ENCODE measurements around the gene CDK5RAP1. TPM values are rescaled to one million over a fixed set of nuclear protein-coding genes. Genes with fewer than 3 reads are reported as not detected.

CDK5RAP1 gene
- total RNA-seq, 1 experiment from 2014 or later, result 53.4 TPM

DNA sequence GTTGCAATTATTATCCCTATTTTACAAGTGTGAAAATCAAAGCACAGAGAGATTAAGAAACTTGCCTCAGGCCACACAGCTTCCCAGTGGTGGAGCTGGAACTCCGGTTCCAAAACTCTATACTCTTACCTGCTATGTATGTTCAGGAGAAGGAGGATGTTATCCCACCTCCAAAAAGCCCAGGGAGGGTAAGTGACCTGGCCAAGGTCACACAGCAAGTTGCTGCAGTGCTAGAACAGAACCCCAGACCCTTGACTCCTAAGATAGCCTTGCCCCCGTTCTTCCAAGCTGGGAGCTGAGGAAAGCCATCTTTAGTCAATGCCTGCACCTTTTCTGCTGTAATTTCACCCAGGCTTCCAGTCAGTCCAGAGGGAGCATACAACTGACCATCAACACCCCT, 76.0 kb downstream of the CDK5RAP1 start:
- Histone ChIP-seq H3K27ac (ENCODE audit: low read length) (no peak overlapping the region), H3K36me3 (ENCODE audit: low read depth, low read length) (no peaks in the 10 kb centered on the region), H3K9me3 (ENCODE audit: low read length) (no peaks in the 10 kb centered on the region), H3F3A (ENCODE audit: low read length, unreplicated experiment) (no peaks in the 10 kb centered on the region), H3K27me3 (ENCODE audit: low read length) (peaks cover 24% of the 10 kb centered on the region), H3K9ac (ENCODE audit: low read length) (no peak overlapping the region), H3K4me3 (ENCODE audit: low read length) (no peak overlapping the region), H3K4me1 (ENCODE audit: insufficient read depth, low read length) (no peaks in the 10 kb centered on the region), H4K20me1 (ENCODE audit: low read length) (no peaks in the 10 kb centered on the region), H3K4me2 (ENCODE audit: low read length) (no peak overlapping the region), H2AFZ (ENCODE audit: low read length) (no peak overlapping the region), H3K79me2 (ENCODE audit: low read length) (no peaks in the 10 kb centered on the region), H3K9me2 (replicated peaks; ENCODE audit: low read length) (no peaks in the 10 kb centered on the region)
- no peak for DNase-seq
- intact Hi-C loops (cut with micrococcal nuclease), result no loop called here
- ChIA-PET CTCF (no interaction called here), POLR2A (ENCODE audit: unreplicated experiment) (no interaction called here)
- ATAC-seq, result no peak
- no TSS peak for BruUV-seq (replicated peaks)
- TF ChIP-seq, protein P1, sequence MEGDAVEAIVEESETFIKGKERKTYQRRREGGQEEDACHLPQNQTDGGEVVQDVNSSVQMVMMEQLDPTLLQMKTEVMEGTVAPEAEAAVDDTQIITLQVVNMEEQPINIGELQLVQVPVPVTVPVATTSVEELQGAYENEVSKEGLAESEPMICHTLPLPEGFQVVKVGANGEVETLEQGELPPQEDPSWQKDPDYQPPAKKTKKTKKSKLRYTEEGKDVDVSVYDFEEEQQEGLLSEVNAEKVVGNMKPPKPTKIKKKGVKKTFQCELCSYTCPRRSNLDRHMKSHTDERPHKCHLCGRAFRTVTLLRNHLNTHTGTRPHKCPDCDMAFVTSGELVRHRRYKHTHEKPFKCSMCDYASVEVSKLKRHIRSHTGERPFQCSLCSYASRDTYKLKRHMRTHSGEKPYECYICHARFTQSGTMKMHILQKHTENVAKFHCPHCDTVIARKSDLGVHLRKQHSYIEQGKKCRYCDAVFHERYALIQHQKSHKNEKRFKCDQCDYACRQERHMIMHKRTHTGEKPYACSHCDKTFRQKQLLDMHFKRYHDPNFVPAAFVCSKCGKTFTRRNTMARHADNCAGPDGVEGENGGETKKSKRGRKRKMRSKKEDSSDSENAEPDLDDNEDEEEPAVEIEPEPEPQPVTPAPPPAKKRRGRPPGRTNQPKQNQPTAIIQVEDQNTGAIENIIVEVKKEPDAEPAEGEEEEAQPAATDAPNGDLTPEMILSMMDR (conservative IDR thresholded peaks at IDR 0.05; ENCODE audit: low read depth, low read length), result no peak
- TF ChIP-seq EZH2 (IDR thresholded peaks at IDR 0.05; ENCODE audit: low read length, unreplicated experiment) (no peak), EZH2phosphoT487 (IDR thresholded peaks at IDR 0.05; ENCODE audit: borderline replicate concordance, low read length) (no peak)

DNA sequence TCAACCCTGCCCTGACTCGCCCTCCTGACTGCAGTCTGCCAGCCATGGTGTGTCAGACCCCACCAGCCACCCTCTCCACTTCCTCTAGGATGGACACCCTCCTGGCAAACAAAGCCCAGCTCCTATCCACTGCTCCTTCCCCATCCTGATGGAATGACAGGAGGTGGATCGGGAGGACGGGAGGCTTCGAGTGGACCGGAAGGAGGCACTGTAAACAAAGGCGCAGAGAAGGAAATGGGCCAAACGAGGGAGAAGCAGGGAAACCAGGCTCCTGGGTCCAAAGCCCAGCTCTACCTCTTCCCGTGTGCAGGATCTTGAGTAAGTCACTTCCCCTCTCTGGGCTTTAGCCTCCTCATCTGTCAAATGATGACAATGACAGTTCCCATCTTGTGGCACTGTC, 78.1 kb downstream of the CDK5RAP1 start:
- no peaks in the 10 kb centered on the region for H3K9me3 ChIP-seq (ENCODE audit: low read length)
- no peaks in the 10 kb centered on the region for H3K36me3 ChIP-seq (ENCODE audit: low read depth, low read length)
- H3K4me1 ChIP-seq (ENCODE audit: insufficient read depth, low read length), result no peaks in the 10 kb centered on the region
- no peaks in the 10 kb centered on the region for H3K9me2 ChIP-seq (replicated peaks; ENCODE audit: low read length)
- H3K4me2 ChIP-seq (ENCODE audit: low read length), result no peak overlapping the region
- DNase-seq, result no peak
- H3K79me2 ChIP-seq (ENCODE audit: low read length), result no peaks in the 10 kb centered on the region
- H3K27me3 ChIP-seq (ENCODE audit: low read length), result peaks cover 10% of the 10 kb centered on the region
- no peaks in the 10 kb centered on the region for H3F3A ChIP-seq (ENCODE audit: low read length, unreplicated experiment)
- H2AFZ ChIP-seq (ENCODE audit: low read length), result no peak overlapping the region
- CTCF ChIA-PET, result no interaction called here
- intact Hi-C loops (cut with micrococcal nuclease), result no loop called here
- no peak for TF ChIP-seq EZH2 (IDR thresholded peaks at IDR 0.05; ENCODE audit: low read length, unreplicated experiment)
- no peak for TF ChIP-seq EZH2phosphoT487 (IDR thresholded peaks at IDR 0.05; ENCODE audit: borderline replicate concordance, low read length)
- TF ChIP-seq, protein P1 (conservative IDR thresholded peaks at IDR 0.05; ENCODE audit: low read depth, low read length), result no peak
- no peak overlapping the region for H3K4me3 ChIP-seq (ENCODE audit: low read length)
- BruUV-seq (replicated peaks), result no TSS peak
- no peak overlapping the region for H3K27ac ChIP-seq (ENCODE audit: low read length)
- POLR2A ChIA-PET (ENCODE audit: unreplicated experiment), result no interaction called here
- no peak for ATAC-seq
- no peaks in the 10 kb centered on the region for H4K20me1 ChIP-seq (ENCODE audit: low read length)
- H3K9ac ChIP-seq (ENCODE audit: low read length), result no peak overlapping the region

DNA sequence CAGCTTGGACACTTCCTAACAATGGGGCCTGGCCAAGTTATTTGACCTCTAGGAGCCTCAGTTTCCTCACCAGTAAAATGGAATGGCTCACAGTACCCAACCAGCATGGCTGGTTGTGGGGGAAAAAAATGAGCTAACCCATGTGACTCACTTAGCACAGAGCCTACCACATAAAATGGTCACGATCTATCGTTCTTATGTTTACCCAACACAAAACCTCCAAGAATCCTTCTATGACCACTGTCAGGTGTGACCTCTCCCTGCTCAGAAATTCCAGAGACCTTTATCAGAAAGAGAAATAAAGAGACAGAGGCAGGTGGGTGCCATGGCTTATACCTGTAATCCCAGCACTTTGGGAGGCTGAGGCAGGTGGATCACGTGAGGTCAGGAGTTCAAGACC, 78.9 kb downstream of the CDK5RAP1 start:
- H3K79me2 ChIP-seq (ENCODE audit: low read length), result no peaks in the 10 kb centered on the region
- no peak overlapping the region for H3K9ac ChIP-seq (ENCODE audit: low read length)
- DNase-seq (peak; percentile 63), ATAC-seq (0 out of 2 replicates have a peak, but pooled peaks have one; percentile 20)
- no peaks in the 10 kb centered on the region for H3K9me3 ChIP-seq (ENCODE audit: low read length)
- no peak overlapping the region for H3K4me3 ChIP-seq (ENCODE audit: low read length)
- H3K36me3 ChIP-seq (ENCODE audit: low read depth, low read length), result no peaks in the 10 kb centered on the region
- peaks cover 15% of the 10 kb centered on the region for H3K27me3 ChIP-seq (ENCODE audit: low read length)
- no peaks in the 10 kb centered on the region for H3F3A ChIP-seq (ENCODE audit: low read length, unreplicated experiment)
- H2AFZ ChIP-seq (ENCODE audit: low read length), result no peak overlapping the region
- H3K4me2 ChIP-seq (ENCODE audit: low read length), result no peak overlapping the region
- BruUV-seq (replicated peaks), result no TSS peak
- H3K27ac ChIP-seq (ENCODE audit: low read length), result no peak overlapping the region
- intact Hi-C loops (cut with micrococcal nuclease), result no loop called here
- no peaks in the 10 kb centered on the region for H3K4me1 ChIP-seq (ENCODE audit: insufficient read depth, low read length)
- H4K20me1 ChIP-seq (ENCODE audit: low read length), result no peaks in the 10 kb centered on the region
- ChIA-PET CTCF (no interaction called here), POLR2A (ENCODE audit: unreplicated experiment) (no interaction called here)
- TF ChIP-seq EZH2 (IDR thresholded peaks at IDR 0.05; ENCODE audit: low read length, unreplicated experiment), result no peak
- no peak for TF ChIP-seq EZH2phosphoT487 (IDR thresholded peaks at IDR 0.05; ENCODE audit: borderline replicate concordance, low read length)
- TF ChIP-seq, protein P1 (conservative IDR thresholded peaks at IDR 0.05; ENCODE audit: low read depth, low read length), result no peak
- H3K9me2 ChIP-seq (replicated peaks; ENCODE audit: low read length), result no peaks in the 10 kb centered on the region

Measured in PC-3 (cell line).